Right lobe of liver (tissue), 6 donors: Measurements from ENCODE around the gene XKR3. TPM values are rescaled to one million over a fixed set of nuclear protein-coding genes. Genes with fewer than 3 reads are reported as not detected.
"Not testable (repeated sequence)": the region's sequence is repeated elsewhere in the genome, so short reads cannot be mapped to it uniquely, and the experiment has no call there.

Experiments used
- ATAC-seq, 4 donors: fragments of 200-7000 bp; cut with Tn5 transposase; one replicate each; pipeline ENCODE4 v1.9.1; 2020; ENCODE audit warnings: mild to moderate bottlenecking in 4 of 4, moderate library complexity in 4 of 4
- DNase-seq, 3 donors: peaks; one replicate each; pipeline ENCODE4 v3.0.0-alpha.2; 2020
- H3K27ac ChIP-seq, 3 donors: fragments of 200-600 bp; one replicate each; pipeline ENCODE4 v1.8.0; 2022
- H3K27me3 ChIP-seq, 2 donors: fragments of 200-600 bp; one replicate each; pipeline ENCODE4 v1.8.0; 2022
- H3K36me3 ChIP-seq, 4 donors: fragments of 200-600 bp; sonication (generic) in 1 of 4; one replicate each; pipeline versions ENCODE4 v1.5.1 to v1.8.0; 2017 to 2022; ENCODE audit warnings: control low read depth in 1 of 4
- H3K4me1 ChIP-seq, 4 donors: fragments of 200-600 bp; sonication (generic) in 1 of 4; one replicate each; pipeline versions ENCODE4 v1.5.1 to v1.8.0; 2017 to 2022; ENCODE audit warnings: control low read depth in 1 of 4
- H3K4me3 ChIP-seq, 3 donors: fragments of 200-600 bp; one replicate each; pipeline ENCODE4 v1.8.0; 2022
- H3K9me3 ChIP-seq, 4 donors: fragments of 200-600 bp; sonication (generic) in 1 of 4; one replicate each; pipeline versions ENCODE4 v1.5.1 to v1.8.0; 2017 to 2022; ENCODE audit warnings: control low read depth in 1 of 4
- CTCF ChIP-seq, 4 donors: fragments of 200-600 bp in 3 of 4; fragments of 450-650 bp in 1 of 4; IDR thresholded peaks; one replicate each; pipeline versions ENCODE4 v1.5.1 to v1.8.0; 2016 to 2022; ENCODE audit warnings: antibody characterized with exemption in 4 of 4, mild to moderate bottlenecking in 2 of 4
- POLR2A ChIP-seq: fragments of 450-650 bp; IDR thresholded peaks from one replicate; pipeline ENCODE4 v1.6.1; 2017; ENCODE audit warnings: antibody characterized with exemption, mild to moderate bottlenecking
- WGBS: methylation state at CpG from one replicate; pipeline ENCODE4 v1.1.6; 2018; ENCODE audit warnings: low coverage, low lambda C conversion rate; ENCODE audit not compliant: insufficient coverage; ENCODE audit errors: missing lambda C conversion rate; 5-methylcytosine and 5-hydroxymethylcytosine counted together
- intact Hi-C, 2 donors: fragments of 100-400 bp; cut with DNase I; formaldehyde crosslinking; loops; one replicate each; pipeline versions ENCODE4 v1.11.2 to v1.14.1; 2022
- total RNA-seq, 6 experiments: library from RNA; depleted of rRNA in 2 of 6; stranded (reverse); fragments of >200 nt in 2 of 6; fragmentation: NEBNext Ultra II Directional in 3 of 6; extraction: Animal tissue kit (Norgen Biotek cat#: 25700) in 3 of 6; gene quantifications; one replicate each; pipeline versions ENCODE4 v1.1.0 to v1.2.4, GENCODE V29; 2016 to 2023
- donor health status: DM: no; HTN: yes; CAD: no.
- donor health status: DM: no; HTN: no; CAD: no.
- donor health status: DM: no; HTN: no; CAD: no.
- donor health status: DM: no; HTN: yes; CAD: no.
- donor health status: DM: no; HTN: yes; CAD: no.

Gene XKR3
- total RNA-seq, 6 experiments from 2014 or later: not detected

- no peak overlapping the region for H3K27ac ChIP-seq
- H3K9me3 ChIP-seq: no peaks in the 10 kb centered on the region
- no peak for TF ChIP-seq CTCF (IDR thresholded peaks at IDR 0.05)
- TF ChIP-seq POLR2A: no peak
- intact Hi-C loops: no loop called here
- no peaks in the 10 kb centered on the region for H3K36me3 ChIP-seq
- no peak overlapping the region for H3K4me3 ChIP-seq
- no peaks in the 10 kb centered on the region for H3K4me1 ChIP-seq
- 47% methylated on average over 9 of the region's 11 CpGs for WGBS
- no peaks in the 10 kb centered on the region for H3K27me3 ChIP-seq
- DNase-seq (no peak), ATAC-seq (no peak)
These were observed 44.0 kb downstream of the XKR3 start for GRCh38 chr22:16781074-16781763.

- H3K9me3 ChIP-seq: no peaks in the 10 kb centered on the region
- DNase-seq (no peak), ATAC-seq (no peak)
- TF ChIP-seq POLR2A: no peak
- TF ChIP-seq CTCF (IDR thresholded peaks at IDR 0.05): no peak
- WGBS: 27% methylated on average over 2 of the region's 2 CpGs
- no peaks in the 10 kb centered on the region for H3K36me3 ChIP-seq
- H3K4me3 ChIP-seq: no peak overlapping the region
- H3K4me1 ChIP-seq: no peaks in the 10 kb centered on the region
- H3K27me3 ChIP-seq: no peaks in the 10 kb centered on the region
- intact Hi-C loops: no loop called here
- no peak overlapping the region for H3K27ac ChIP-seq
These were observed 47.8 kb downstream of the XKR3 start for GRCh38 chr22:16777284-16777924.

- Histone ChIP-seq H3K27me3 (no peaks in the 10 kb centered on the region), H3K27ac (no peak overlapping the region), H3K36me3 (no peaks in the 10 kb centered on the region), H3K4me1 (no peaks in the 10 kb centered on the region), H3K9me3 (no peaks in the 10 kb centered on the region), H3K4me3 (no peak overlapping the region)
- intact Hi-C loops: no loop called here
- TF ChIP-seq CTCF (IDR thresholded peaks at IDR 0.05) (no peak), POLR2A (no peak)
- ATAC-seq (no peak), DNase-seq (no peak)
- WGBS: 64% methylated on average over 3 of the region's 3 CpGs
These were observed 49.1 kb downstream of the XKR3 start for GRCh38 chr22:16776080-16776479.

GRCh38 chr22:16774911-16775500, 50.2 kb downstream of the XKR3 start:
- Histone ChIP-seq H3K36me3 (no peaks in the 10 kb centered on the region), H3K27me3 (no peaks in the 10 kb centered on the region), H3K4me3 (no peak overlapping the region), H3K4me1 (no peaks in the 10 kb centered on the region), H3K9me3 (no peaks in the 10 kb centered on the region), H3K27ac (no peak overlapping the region)
- ATAC-seq: no peak
- TF ChIP-seq CTCF (IDR thresholded peaks at IDR 0.05) (no peak), POLR2A (no peak)
- DNase-seq: no peak
- WGBS: 10% methylated on average over 2 of the region's 2 CpGs
- intact Hi-C loops: no loop called here

GRCh38 chr22:16771569-16771968, 53.6 kb downstream of the XKR3 start:
- H3K27ac ChIP-seq, DNase-seq, ATAC-seq, H3K9me3 ChIP-seq, H3K4me1 ChIP-seq, H3K4me3 ChIP-seq, H3K27me3 ChIP-seq, H3K36me3 ChIP-seq, intact Hi-C loops: not testable (repeated sequence)
- WGBS: 57% methylated on average over 2 of the region's 4 CpGs

GRCh38 chr22:16767927-16768326, 57.3 kb downstream of the XKR3 start:
- not testable (repeated sequence) for H3K4me1 ChIP-seq
- WGBS: 63% methylated on average over 2 of the region's 2 CpGs

GRCh38 chr22:16762224-16762623, 63.0 kb downstream of the XKR3 start:
- H3K4me3 ChIP-seq, ATAC-seq, intact Hi-C loops, H3K27me3 ChIP-seq, H3K27ac ChIP-seq, H3K36me3 ChIP-seq, H3K4me1 ChIP-seq, H3K9me3 ChIP-seq, DNase-seq: not testable (repeated sequence)
- 56% methylated on average over 2 of the region's 2 CpGs for WGBS

More at GRCh38 chr22:16767927-16768326, 57.3 kb downstream of the XKR3 start:
- ATAC-seq, H3K9me3 ChIP-seq, H3K4me3 ChIP-seq, DNase-seq, intact Hi-C loops, H3K36me3 ChIP-seq, H3K27ac ChIP-seq, H3K27me3 ChIP-seq: not testable (repeated sequence)
